ENCODE results near the gene STX1A.

DNA sequence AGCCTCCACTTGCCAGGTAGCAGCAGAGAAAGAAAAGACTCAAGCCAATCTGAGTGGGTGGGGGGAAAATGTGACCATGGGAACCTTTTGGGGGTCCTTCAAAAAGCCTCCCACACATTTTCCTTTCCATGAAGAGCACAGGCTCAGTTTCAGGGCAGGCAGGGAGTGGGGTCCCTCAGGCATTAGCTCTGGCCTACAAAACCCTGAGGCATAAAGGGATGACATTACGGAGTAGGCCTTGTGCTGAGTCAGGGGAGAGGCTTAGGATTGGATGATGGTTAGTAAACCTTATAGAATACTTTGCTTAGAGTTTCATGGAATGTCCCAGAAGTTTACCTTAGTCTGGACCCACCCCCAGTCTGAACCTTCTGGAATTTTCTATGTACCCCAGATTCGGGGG lies 39.8 kb downstream of the STX1A start:
- TF ChIP-seq ZNF441 (CRISPR knock-in tag; IDR thresholded peaks at IDR 0.05; ENCODE audit: borderline replicate concordance) (no peak), POLR2A (IDR thresholded peaks at IDR 0.05; ENCODE audit: insufficient read depth in 1 of 2, low read depth in 2 of 2, low read length in 2 of 2) (no peak), MNT (IDR thresholded peaks at IDR 0.05) (no peak), ZNF629 (CRISPR knock-in tag; conservative IDR thresholded peaks at IDR 0.05) (no peak)
